Measurements from ENCODE around the gene AVL9.
"Not testable (repeated sequence)": the region's sequence is repeated elsewhere in the genome, so short reads cannot be mapped to it uniquely, and the experiment has no call there.

AVL9 gene

GRCh38 chr7:32496052-32496813 is 944 bp downstream of the AVL9 start:
- peak; percentile 2 for DNase-seq (ENCODE audit: low spot score)

GRCh38 chr7:32499755-32500154 is 4.5 kb downstream of the AVL9 start:
- DNase-seq (ENCODE audit: low spot score): not testable (repeated sequence)

GRCh38 chr7:32500216-32500615 is 4.9 kb downstream of the AVL9 start:
- DNase-seq (ENCODE audit: low spot score): not testable (repeated sequence)

GRCh38 chr7:32500922-32501341 is 5.6 kb downstream of the AVL9 start:
- peak; percentile 3 for DNase-seq (ENCODE audit: low spot score)

GRCh38 chr7:32501522-32501921 is 6.2 kb downstream of the AVL9 start:
- DNase-seq (ENCODE audit: low spot score): peak; percentile 5

GRCh38 chr7:32502728-32503127 is 7.4 kb downstream of the AVL9 start:
- no peak for DNase-seq (ENCODE audit: low spot score)

- no peak for DNase-seq (ENCODE audit: low spot score)
Observed at GRCh38 chr7:32506266-32507054, 11.2 kb downstream of the AVL9 start.

- no peak for DNase-seq (ENCODE audit: low spot score)
Observed at GRCh38 chr7:32507414-32507813, 12.1 kb downstream of the AVL9 start.

GRCh38 chr7:32511791-32512190 is 16.5 kb downstream of the AVL9 start:
- DNase-seq (ENCODE audit: low spot score): no peak

GRCh38 chr7:32513210-32513609 is 17.9 kb downstream of the AVL9 start:
- DNase-seq (ENCODE audit: low spot score): no peak

GRCh38 chr7:32515890-32516550 is 20.7 kb downstream of the AVL9 start:
- DNase-seq (ENCODE audit: low spot score): no peak

GRCh38 chr7:32516551-32517100 is 21.3 kb downstream of the AVL9 start:
- no peak for DNase-seq (ENCODE audit: low spot score)

GRCh38 chr7:32518534-32519140 is 23.3 kb downstream of the AVL9 start:
- no peak for DNase-seq (ENCODE audit: low spot score)

- no peak for DNase-seq (ENCODE audit: low spot score)
Observed at GRCh38 chr7:32519763-32520162, 24.5 kb downstream of the AVL9 start.

- no peak for DNase-seq (ENCODE audit: low spot score)
Observed at GRCh38 chr7:32522746-32523530, 27.6 kb downstream of the AVL9 start.

- no peak for DNase-seq (ENCODE audit: low spot score)
Observed at GRCh38 chr7:32524631-32525030, 29.3 kb downstream of the AVL9 start.

GRCh38 chr7:32525839-32526238 is 30.6 kb downstream of the AVL9 start:
- DNase-seq (ENCODE audit: low spot score): no peak

GRCh38 chr7:32531402-32531801 is 36.1 kb downstream of the AVL9 start:
- DNase-seq (ENCODE audit: low spot score): no peak

- no peak for DNase-seq (ENCODE audit: low spot score)
Observed at GRCh38 chr7:32532086-32532485, 36.8 kb downstream of the AVL9 start.

- DNase-seq (ENCODE audit: low spot score): no peak
Observed at GRCh38 chr7:32532716-32533115, 37.4 kb downstream of the AVL9 start.
